GM06990 (cell line): ENCODE data around the gene TULP4.
"Not testable (repeated sequence)": the region's sequence is repeated elsewhere in the genome, so short reads cannot be mapped to it uniquely, and the experiment has no call there.

Source experiments
- DNase-seq: peaks from one replicate; pipeline ENCODE4 v3.0.0-alpha.2; 2011; ENCODE audit not compliant: insufficient read length; ENCODE audit errors: extremely low read depth
- H3K27me3 ChIP-seq: replicated peaks from 2 replicates; pipeline ENCODE4 v1.6.0; 2011; ENCODE audit warnings: low read length; ENCODE audit not compliant: control insufficient read depth, insufficient read depth
- H3K36me3 ChIP-seq: 2 replicates; pipeline ENCODE4 v1.5.1; 2011; ENCODE audit warnings: low read length; ENCODE audit not compliant: control insufficient read depth, insufficient read depth
- H3K4me3 ChIP-seq: replicated peaks from 2 replicates; pipeline ENCODE4 v1.5.1; 2011; ENCODE audit warnings: low read depth, mild to moderate bottlenecking, control low read depth, low read length
- CTCF ChIP-seq: IDR thresholded peaks from 2 replicates; pipeline ENCODE4 v1.5.1; 2011; ENCODE audit warnings: low read length, control low read depth, mild to moderate bottlenecking, inconsistent platforms; ENCODE audit not compliant: insufficient read depth, poor library complexity, severe bottlenecking

The TULP4 gene

GRCh38 chr6:158389193-158389919 lies 77.1 kb downstream of the TULP4 start:
- DNase-seq = no peak
- H3K36me3 ChIP-seq = no peaks in the 10 kb centered on the region

GRCh38 chr6:158391276-158391675 lies 79.0 kb downstream of the TULP4 start:
- DNase-seq = no peak

More at GRCh38 chr6:158389193-158389919, 77.1 kb downstream of the TULP4 start:
- Histone ChIP-seq H3K27me3 (no peaks in the 10 kb centered on the region), H3K4me3 (no peak overlapping the region)
- no peak for TF ChIP-seq CTCF

GRCh38 chr6:158391977-158392376 lies 79.7 kb downstream of the TULP4 start:
- not testable (repeated sequence) for DNase-seq, H3K36me3 ChIP-seq, H3K4me3 ChIP-seq, H3K27me3 ChIP-seq

More at GRCh38 chr6:158391276-158391675, 79.0 kb downstream of the TULP4 start:
- no peak for TF ChIP-seq CTCF
- Histone ChIP-seq H3K36me3 (no peaks in the 10 kb centered on the region), H3K27me3 (no peaks in the 10 kb centered on the region), H3K4me3 (no peak overlapping the region)

- Histone ChIP-seq H3K27me3 (no peaks in the 10 kb centered on the region), H3K4me3 (no peak overlapping the region)
- DNase-seq = no peak
Measured at GRCh38 chr6:158396136-158396535, 83.9 kb downstream of the TULP4 start.

GRCh38 chr6:158397578-158397977 lies 85.3 kb downstream of the TULP4 start:
- Histone ChIP-seq H3K27me3 (no peaks in the 10 kb centered on the region), H3K36me3 (no peaks in the 10 kb centered on the region), H3K4me3 (no peak overlapping the region)
- no peak for TF ChIP-seq CTCF
- no peak for DNase-seq

More at GRCh38 chr6:158396136-158396535, 83.9 kb downstream of the TULP4 start:
- no peaks in the 10 kb centered on the region for H3K36me3 ChIP-seq
- TF ChIP-seq CTCF = no peak

- Histone ChIP-seq H3K27me3 (no peaks in the 10 kb centered on the region), H3K36me3 (no peaks in the 10 kb centered on the region), H3K4me3 (no peak overlapping the region)
- no peak for TF ChIP-seq CTCF
- no peak for DNase-seq
Measured at GRCh38 chr6:158398252-158399024, 86.2 kb downstream of the TULP4 start.
